Duodenal mucosa (tissue), 2 donors: Measurements from ENCODE around the gene KRT28.

ENCODE experiments used
- H3K27ac ChIP-seq: one replicate; pipeline ENCODE4 v1.7.0; 2013; ENCODE audit warnings: low read depth, low read length
- H3K27me3 ChIP-seq, 2 donors: one replicate each; pipeline ENCODE4 v1.7.0; 2013; ENCODE audit warnings: low read length in 2 of 2, control low read depth in 1 of 2; ENCODE audit not compliant: insufficient read depth in 2 of 2, control insufficient read depth in 1 of 2
- H3K36me3 ChIP-seq, 2 donors: one replicate each; pipeline ENCODE4 v1.7.0; 2013; ENCODE audit warnings: low read length in 2 of 2, control low read depth in 1 of 2; ENCODE audit not compliant: insufficient read depth in 2 of 2, control insufficient read depth in 1 of 2
- H3K4me1 ChIP-seq, 2 donors: one replicate each; pipeline ENCODE4 v1.7.0; 2013; ENCODE audit warnings: low read length in 2 of 2, control low read depth in 1 of 2; ENCODE audit not compliant: insufficient read depth in 2 of 2, control insufficient read depth in 1 of 2
- H3K4me3 ChIP-seq, 2 donors: one replicate each; pipeline ENCODE4 v1.7.0; 2013; ENCODE audit warnings: low read length in 2 of 2, low read depth in 1 of 2
- H3K9ac ChIP-seq, 2 donors: one replicate each; pipeline ENCODE4 v1.7.0; 2013; ENCODE audit warnings: low read length in 2 of 2, low read depth in 1 of 2
- H3K9me3 ChIP-seq, 2 donors: one replicate each; pipeline ENCODE4 v1.7.0; 2013; ENCODE audit warnings: low read length in 2 of 2, control low read depth in 1 of 2; ENCODE audit not compliant: control insufficient read depth in 1 of 2

Gene KRT28

DNA sequence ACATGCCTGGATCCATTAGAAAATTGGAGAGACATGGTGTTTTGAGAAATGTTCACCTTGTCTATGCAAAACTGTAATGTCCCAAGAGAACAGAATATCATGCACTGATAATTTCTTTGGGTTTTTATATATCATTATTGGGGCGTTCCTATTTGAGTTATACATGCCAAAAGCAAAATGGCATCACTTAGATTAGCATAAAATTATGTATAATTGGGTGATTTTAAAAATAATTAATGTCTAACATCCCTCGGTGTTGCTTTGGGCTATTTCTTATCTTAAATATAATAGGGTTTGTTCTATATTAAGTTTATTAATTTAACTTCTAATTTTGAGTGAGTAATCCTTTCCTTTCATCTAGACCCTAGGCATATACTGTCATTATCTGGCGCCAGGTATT lies at the start of gene KRT28:
KRT28 (minus strand) TSS at position 101 of the 400 bp plus-strand sequence; CDS start at position 35, 66 bp downstream.
- Histone ChIP-seq H3K36me3 (no peaks in the 10 kb centered on the region), H3K4me3 (no peak within 1 kb of the TSS), H3K27ac (no peak within 1 kb of the TSS), H3K9ac (no peak within 1 kb of the TSS), H3K27me3 (peaks cover 35% of the 10 kb centered on the region in 2 donors), H3K9me3 (no peaks in the 10 kb centered on the region), H3K4me1 (no peaks in the 10 kb centered on the region)

DNA sequence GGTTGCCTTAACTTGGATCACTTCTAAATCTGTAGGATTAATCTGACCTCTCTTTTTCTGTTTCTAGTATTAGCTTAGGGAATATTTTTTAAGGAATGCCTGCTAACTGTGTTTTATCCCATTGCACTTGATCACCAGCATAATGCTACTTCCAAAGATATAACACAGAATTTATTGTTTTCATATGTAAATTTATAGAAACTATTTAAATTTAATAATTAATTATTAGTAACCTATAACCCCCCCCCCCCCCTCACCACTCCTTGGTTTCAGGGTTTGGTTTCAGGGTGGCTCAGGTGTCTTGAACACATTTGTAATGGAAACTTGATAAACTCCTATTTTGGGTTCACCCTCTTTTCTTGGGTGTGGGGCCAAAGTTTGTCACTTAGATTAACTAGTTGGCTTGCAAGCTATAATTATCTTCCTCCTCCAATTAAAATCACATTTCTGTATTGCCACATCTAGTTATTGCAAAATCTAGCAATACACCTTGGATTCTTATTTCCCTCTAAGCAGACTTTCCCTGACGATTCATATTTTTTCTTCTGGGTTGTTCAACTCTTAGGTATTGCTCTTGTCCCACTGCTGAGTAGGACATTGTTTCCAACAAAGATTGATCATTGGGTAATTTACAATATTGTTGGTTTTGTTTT lies 49.0 kb upstream of the KRT28 start:
- Histone ChIP-seq H3K9me3 (no peaks in the 10 kb centered on the region), H3K4me1 (no peaks in the 10 kb centered on the region), H3K9ac (no peak overlapping the region), H3K27me3 (peaks cover 0 to 8% of the 10 kb centered on the region in 2 donors), H3K27ac (no peak overlapping the region), H3K36me3 (no peaks in the 10 kb centered on the region), H3K4me3 (no peak overlapping the region)

GRCh38 chr17:40846515-40847144 lies 46.9 kb upstream of the KRT28 start:
- Histone ChIP-seq H3K4me3 (no peak overlapping the region), H3K4me1 (no peaks in the 10 kb centered on the region), H3K27me3 (peaks cover 0 to 8% of the 10 kb centered on the region in 2 donors), H3K9ac (no peak overlapping the region), H3K36me3 (no peaks in the 10 kb centered on the region), H3K27ac (no peak overlapping the region), H3K9me3 (no peaks in the 10 kb centered on the region)

DNA sequence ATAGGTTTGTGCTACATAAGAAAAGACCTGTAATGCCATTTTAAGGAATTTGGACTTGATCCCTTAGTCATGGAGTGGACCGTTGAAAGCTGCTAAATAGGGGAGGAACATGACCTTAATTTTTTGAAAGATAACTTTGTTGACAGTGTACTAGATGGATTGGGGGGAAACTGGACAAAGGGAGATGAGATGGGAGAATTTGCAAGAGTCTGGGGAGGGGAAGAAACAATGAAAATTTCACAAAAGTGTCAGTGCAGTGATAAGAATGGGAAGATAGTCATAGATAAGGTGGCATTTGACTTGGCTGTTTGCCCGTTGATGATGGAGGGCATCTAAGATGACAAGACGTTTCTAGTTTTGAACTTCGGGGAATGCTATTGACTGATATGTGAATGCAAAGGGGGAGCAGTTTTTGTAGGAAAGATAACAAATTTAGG lies 44.9 kb upstream of the KRT28 start:
- Histone ChIP-seq H3K27me3 (peaks cover under 1 to 10% of the 10 kb centered on the region in 2 donors), H3K9me3 (no peaks in the 10 kb centered on the region), H3K27ac (no peak overlapping the region), H3K9ac (no peak overlapping the region), H3K4me1 (no peaks in the 10 kb centered on the region), H3K4me3 (no peak overlapping the region), H3K36me3 (no peaks in the 10 kb centered on the region)

GRCh38 chr17:40843242-40843641 lies 43.5 kb upstream of the KRT28 start:
- H3K4me1 ChIP-seq: no peaks in the 10 kb centered on the region
- H3K4me3 ChIP-seq: no peak overlapping the region
- H3K27me3 ChIP-seq: peaks cover 3 to 10% of the 10 kb centered on the region in 2 donors
- no peaks in the 10 kb centered on the region for H3K36me3 ChIP-seq
- H3K9me3 ChIP-seq: no peaks in the 10 kb centered on the region
- no peak overlapping the region for H3K27ac ChIP-seq
- no peak overlapping the region for H3K9ac ChIP-seq

- no peaks in the 10 kb centered on the region for H3K4me1 ChIP-seq
- no peak overlapping the region for H3K27ac ChIP-seq
- no peak overlapping the region for H3K9ac ChIP-seq
- no peaks in the 10 kb centered on the region for H3K9me3 ChIP-seq
- H3K4me3 ChIP-seq: no peak overlapping the region
- no peaks in the 10 kb centered on the region for H3K36me3 ChIP-seq
- peaks cover 3 to 10% of the 10 kb centered on the region in 2 donors for H3K27me3 ChIP-seq
Measured at GRCh38 chr17:40841246-40841645, 41.5 kb upstream of the KRT28 start.

GRCh38 chr17:40839194-40839593 lies 39.4 kb upstream of the KRT28 start:
- Histone ChIP-seq H3K4me1 (no peaks in the 10 kb centered on the region), H3K9me3 (no peaks in the 10 kb centered on the region), H3K36me3 (peaks cover 0 to 8% of the 10 kb centered on the region in 2 donors), H3K27ac (no peak overlapping the region), H3K27me3 (peaks cover 3 to 5% of the 10 kb centered on the region in 2 donors), H3K9ac (no peak overlapping the region), H3K4me3 (no peak overlapping the region)

GRCh38 chr17:40836020-40836419 lies 36.3 kb upstream of the KRT28 start:
- Histone ChIP-seq H3K9ac (no peak overlapping the region), H3K27ac (no peak overlapping the region), H3K9me3 (no peaks in the 10 kb centered on the region), H3K36me3 (peaks cover 0 to 8% of the 10 kb centered on the region in 2 donors), H3K4me1 (no peaks in the 10 kb centered on the region), H3K27me3 (peaks cover 3% of the 10 kb centered on the region in 2 donors), H3K4me3 (no peak overlapping the region)

DNA sequence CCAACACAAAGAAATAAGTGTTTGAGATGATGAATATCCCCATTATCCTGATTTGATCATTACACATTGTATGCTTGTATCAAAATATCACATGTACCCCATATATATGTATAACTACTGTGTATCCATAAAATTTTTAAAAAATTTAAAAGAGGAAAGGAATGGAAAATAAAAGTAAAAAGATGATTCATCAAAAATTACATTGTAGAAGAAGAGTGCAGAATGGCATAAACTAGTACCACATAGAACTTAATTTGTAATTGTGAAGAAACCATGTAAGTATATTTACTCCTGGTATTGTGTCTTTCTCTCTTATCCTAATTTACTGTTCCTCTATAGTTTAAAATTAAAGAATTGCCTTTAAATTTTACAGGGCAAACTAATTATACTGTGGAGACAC lies 34.1 kb upstream of the KRT28 start:
- H3K9me3 ChIP-seq: no peaks in the 10 kb centered on the region
- H3K4me3 ChIP-seq: no peak overlapping the region
- H3K27ac ChIP-seq: no peak overlapping the region
- no peak overlapping the region for H3K9ac ChIP-seq
- no peaks in the 10 kb centered on the region for H3K27me3 ChIP-seq
- no peaks in the 10 kb centered on the region for H3K4me1 ChIP-seq
- peaks cover 0 to 8% of the 10 kb centered on the region in 2 donors for H3K36me3 ChIP-seq

GRCh38 chr17:40832840-40833239 lies 33.1 kb upstream of the KRT28 start:
- H3K9ac ChIP-seq: no peak overlapping the region
- no peaks in the 10 kb centered on the region for H3K4me1 ChIP-seq
- H3K4me3 ChIP-seq: no peak overlapping the region
- H3K9me3 ChIP-seq: no peaks in the 10 kb centered on the region
- no peaks in the 10 kb centered on the region for H3K27me3 ChIP-seq
- H3K36me3 ChIP-seq: peaks cover 0 to 8% of the 10 kb centered on the region in 2 donors
- H3K27ac ChIP-seq: no peak overlapping the region
